Upper lobe of left lung (tissue), 6 donors: Measurements from ENCODE around the gene TTLL1. TPM values are rescaled to one million over a fixed set of nuclear protein-coding genes. Genes with fewer than 3 reads are reported as not detected.

ENCODE experiments used
- ATAC-seq, 2 donors: fragments of 200-7000 bp; cut with Tn5 transposase; one replicate each; pipeline ENCODE4 v1.9.1; 2022; ENCODE audit warnings: mild to moderate bottlenecking in 2 of 2, moderate library complexity in 2 of 2; ENCODE audit not compliant: low FRiP score in 2 of 2
- DNase-seq, 2 donors: peaks; one replicate each; pipeline ENCODE4 v3.0.0-alpha.2; 2019 to 2020
- H3K27ac ChIP-seq, 4 donors: fragments of 200-600 bp; sonication (generic); one replicate each; pipeline ENCODE4 v1.5.1; 2016 to 2019
- H3K27me3 ChIP-seq, 4 donors: fragments of 200-600 bp; sonication (generic); one replicate each; pipeline ENCODE4 v1.5.1; 2017 to 2019
- H3K36me3 ChIP-seq, 4 donors: fragments of 200-600 bp; sonication (generic); one replicate each; pipeline ENCODE4 v1.5.1; 2016 to 2019
- H3K4me1 ChIP-seq, 4 donors: fragments of 200-600 bp; sonication (generic); one replicate each; pipeline ENCODE4 v1.5.1; 2018 to 2019
- H3K4me3 ChIP-seq, 4 donors: fragments of 200-600 bp; sonication (generic); one replicate each; pipeline ENCODE4 v1.5.1; 2017 to 2019; ENCODE audit warnings: mild to moderate bottlenecking in 2 of 4, moderate library complexity in 1 of 4
- H3K9me3 ChIP-seq, 4 donors: fragments of 200-600 bp; sonication (generic); one replicate each; pipeline ENCODE4 v1.5.1; 2018 to 2019
- CTCF ChIP-seq, 6 experiments: fragments of 450-650 bp in 4 of 6; fragments of 200-600 bp in 2 of 6; sonication (generic) in 2 of 6; IDR thresholded peaks; one replicate each; pipeline ENCODE4 v1.5.1; 2016 to 2019; ENCODE audit warnings: antibody characterized with exemption in 6 of 6
- EP300 ChIP-seq, 4 donors: sonication (generic); formaldehyde crosslinking; IDR thresholded peaks; one replicate each; pipeline ENCODE4 v1.5.1; 2017; ENCODE audit warnings: antibody characterized with exemption in 4 of 4, control low read depth in 2 of 4
- POLR2A ChIP-seq, 4 donors: fragments of 450-650 bp; IDR thresholded peaks; one replicate each; pipeline ENCODE4 v1.5.1; 2016 to 2017; ENCODE audit warnings: antibody characterized with exemption in 4 of 4, mild to moderate bottlenecking in 2 of 4
- POLR2AphosphoS5 ChIP-seq, 2 donors: sonication (generic); formaldehyde crosslinking; IDR thresholded peaks; one replicate each; pipeline ENCODE4 v1.5.1; 2017; ENCODE audit warnings: antibody characterized with exemption in 2 of 2
- WGBS, 2 donors: methylation state at CpG; one replicate each; pipeline ENCODE4 v1.1.5; 2017 to 2018; 5-methylcytosine and 5-hydroxymethylcytosine counted together
- total RNA-seq, 6 donors: library from RNA; depleted of rRNA in 4 of 6; stranded (reverse); fragments of >200 nt in 4 of 6; gene quantifications; one replicate each; pipeline versions ENCODE4 v1.1.0 to v1.2.1, GENCODE V29; 2016 to 2021
- donor health status: DM: no; HTN: no; CAD: no; lungs with moderate emphysema.
- donor health status: DM: no; HTN: yes; CAD: no; lungs with severe emphysema.

The TTLL1 gene
- total RNA-seq, 6 donors from 2014 or later: 1.0 to 5.7 (median 4.8) TPM

DNA sequence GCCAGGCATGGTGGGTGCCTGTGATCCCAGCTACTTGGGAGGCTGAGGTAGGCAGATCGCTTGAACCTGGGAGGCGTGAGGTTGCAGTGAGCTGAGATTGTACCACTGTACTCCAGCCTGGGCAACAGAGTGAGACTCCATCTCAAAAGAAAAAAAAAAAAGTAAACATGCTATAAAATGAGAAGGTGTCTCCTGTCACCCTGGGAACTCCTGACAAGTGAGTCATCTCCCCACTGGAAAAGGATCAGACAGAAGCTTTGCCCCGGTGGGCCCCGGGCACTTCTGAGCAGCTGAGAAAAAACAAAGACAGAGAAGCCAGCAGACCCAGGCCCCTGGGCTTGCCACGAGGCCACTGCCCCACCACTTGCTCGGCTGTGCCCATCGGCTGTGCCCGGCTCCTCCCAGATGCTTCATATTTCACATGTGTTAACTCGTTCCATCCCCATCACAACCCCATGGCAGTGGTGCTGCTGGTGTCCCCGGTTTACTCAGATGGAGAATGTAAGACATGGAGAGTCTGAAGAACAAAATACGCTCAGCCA lies 22.3 kb downstream of the TTLL1 start:
- Histone ChIP-seq H3K9me3 (no peaks in the 10 kb centered on the region), H3K4me1 (no peaks in the 10 kb centered on the region), H3K36me3 (peaks cover 0 to 32% (median 10%) of the 10 kb centered on the region in 4 donors), H3K27ac (no peak overlapping the region), H3K27me3 (no peaks in the 10 kb centered on the region), H3K4me3 (no peak overlapping the region)
- no peak for ATAC-seq
- 87 to 93% methylated on average over 11 of the region's 11 CpGs for WGBS, 2 donors
- DNase-seq: no peak
- TF ChIP-seq CTCF (IDR thresholded peaks at IDR 0.05) (no peak), EP300 (IDR thresholded peaks at IDR 0.05) (no peak), POLR2AphosphoS5 (IDR thresholded peaks at IDR 0.05) (no peak), POLR2A (IDR thresholded peaks at IDR 0.05) (no peak)

- TF ChIP-seq CTCF (IDR thresholded peaks at IDR 0.05) (no peak), POLR2A (IDR thresholded peaks at IDR 0.05) (no peak), EP300 (IDR thresholded peaks at IDR 0.05) (no peak), POLR2AphosphoS5 (IDR thresholded peaks at IDR 0.05) (no peak)
- 58 to 77% methylated on average over 7 of the region's 7 CpGs for WGBS, 2 donors
- Histone ChIP-seq H3K27me3 (no peaks in the 10 kb centered on the region), H3K4me3 (no peak overlapping the region), H3K9me3 (no peaks in the 10 kb centered on the region), H3K36me3 (peaks cover 0 to 40% (median 12%) of the 10 kb centered on the region in 4 donors), H3K4me1 (no peaks in the 10 kb centered on the region), H3K27ac (no peak overlapping the region)
- no peak for ATAC-seq
- DNase-seq: no peak
Observed at GRCh38 chr22:43066134-43066533, 23.1 kb downstream of the TTLL1 start.

GRCh38 chr22:43060183-43060582 lies 29.0 kb downstream of the TTLL1 start:
- no peaks in the 10 kb centered on the region for H3K27me3 ChIP-seq
- no peaks in the 10 kb centered on the region for H3K9me3 ChIP-seq
- peak; percentile 26 to 88 for DNase-seq
- H3K27ac ChIP-seq: no peak overlapping the region
- no peaks in the 10 kb centered on the region for H3K4me1 ChIP-seq
- ATAC-seq: peak in 1 of 2 donors; percentile 53
- peaks cover 0 to 39% (median 15%) of the 10 kb centered on the region in 4 donors for H3K36me3 ChIP-seq
- TF ChIP-seq EP300 (IDR thresholded peaks at IDR 0.05): no peak
- TF ChIP-seq CTCF (IDR thresholded peaks at IDR 0.05): peak; percentile 40 to 60 (median 56)
- H3K4me3 ChIP-seq: no peak overlapping the region
- 59 to 61% methylated on average over 5 of the region's 5 CpGs for WGBS, 2 donors

DNA sequence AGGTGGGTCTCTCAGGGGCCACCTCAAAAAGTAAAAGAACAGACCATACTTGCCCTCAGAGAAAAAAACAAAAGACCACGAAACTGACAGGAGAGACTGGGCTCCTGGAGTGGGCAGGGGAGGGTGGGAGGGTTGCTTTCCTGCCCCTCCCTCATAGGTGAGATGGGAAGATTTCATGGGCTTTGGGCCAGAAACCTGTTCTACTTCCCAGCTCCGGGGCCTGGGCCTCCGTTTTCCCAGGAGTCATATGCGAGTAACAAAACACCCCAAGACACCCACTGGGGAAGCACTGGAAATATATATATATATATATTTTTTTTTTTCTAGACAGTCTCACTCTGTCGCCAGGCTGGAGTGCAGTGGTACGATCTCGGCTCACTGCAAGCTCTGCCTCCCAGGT lies 31.6 kb downstream of the TTLL1 start:
- no peak for DNase-seq
- H3K4me3 ChIP-seq: no peak overlapping the region
- no peaks in the 10 kb centered on the region for H3K27me3 ChIP-seq
- TF ChIP-seq POLR2A (IDR thresholded peaks at IDR 0.05) (no peak), POLR2AphosphoS5 (IDR thresholded peaks at IDR 0.05) (no peak), EP300 (IDR thresholded peaks at IDR 0.05) (no peak), CTCF (IDR thresholded peaks at IDR 0.05) (no peak)
- H3K36me3 ChIP-seq: peaks cover 0 to 26% (median 7%) of the 10 kb centered on the region in 4 donors
- no peak for ATAC-seq
- 82 to 90% methylated on average over 7 of the region's 7 CpGs for WGBS, 2 donors
- no peak overlapping the region for H3K27ac ChIP-seq
- no peaks in the 10 kb centered on the region for H3K9me3 ChIP-seq
- H3K4me1 ChIP-seq: no peaks in the 10 kb centered on the region

- TF ChIP-seq CTCF (IDR thresholded peaks at IDR 0.05): no peak
- TF ChIP-seq POLR2AphosphoS5 (IDR thresholded peaks at IDR 0.05): no peak
- TF ChIP-seq EP300 (IDR thresholded peaks at IDR 0.05): no peak
- TF ChIP-seq POLR2A (IDR thresholded peaks at IDR 0.05): no peak
- 95 to 97% methylated on average over 6 to 7 of the region's 7 CpGs for WGBS, 2 donors
- Histone ChIP-seq H3K36me3 (peaks cover 0 to 11% (median 3%) of the 10 kb centered on the region in 4 donors), H3K4me3 (no peak overlapping the region), H3K9me3 (no peaks in the 10 kb centered on the region), H3K4me1 (no peaks in the 10 kb centered on the region), H3K27ac (no peak overlapping the region), H3K27me3 (no peaks in the 10 kb centered on the region)
- ATAC-seq (no peak), DNase-seq (no peak)
Observed at GRCh38 chr22:43053176-43053575, 36.0 kb downstream of the TTLL1 start.
